PC-9 (cell line): ENCODE results near the gene LMAN1. TPM values are rescaled to one million over a fixed set of nuclear protein-coding genes. Genes with fewer than 3 reads are reported as not detected.

Experiments used
- BruUV-seq: library from RNA; stranded (reverse); fragments of 400-500 nt; replicated peaks from 2 replicates; lab custom pipeline; 2021; lab: Mats Ljungman, UMichigan
- CTCF ChIA-PET: fragments of 300-600 bp; sonication (Branson Sonifier 250); formaldehyde crosslinking; loops from one replicate; lab custom pipeline; 2022; ENCODE audit warnings: antibody characterized with exemption; lab: Charles Lee
- POLR2A ChIA-PET: fragments of 300-600 bp; sonication (Branson Sonifier 250); formaldehyde crosslinking; loops from one replicate; lab custom pipeline; 2022; ENCODE audit warnings: antibody characterized with exemption; ENCODE audit not compliant: unreplicated experiment; lab: Charles Lee
- DNase-seq, 2 experiments: peaks; one replicate each; pipeline versions ENCODE4 v3.0.0 to v3.0.0-alpha.2; 2015 to 2022; ENCODE audit warnings: mixed read lengths in 1 of 2
- H2AFZ ChIP-seq: fragments of 200-600 bp; sonication (generic); 2 replicates; pipeline ENCODE4 v1.8.1; 2017; ENCODE audit warnings: antibody characterized with exemption
- H3F3A ChIP-seq: fragments of 200-600 bp; sonication (generic); 2 replicates; pipeline ENCODE4 v1.8.1; 2017; ENCODE audit warnings: antibody characterized with exemption, mild to moderate bottlenecking, low read depth; ENCODE audit not compliant: insufficient read depth
- H3K27ac ChIP-seq: fragments of 200-600 bp; sonication (generic); 2 replicates; pipeline ENCODE4 v1.6.1; 2016; ENCODE audit warnings: mixed run types
- H3K27me3 ChIP-seq: fragments of 200-600 bp; sonication (generic); 2 replicates; pipeline ENCODE4 v1.6.1; 2016; ENCODE audit warnings: low read depth, mixed run types; ENCODE audit not compliant: insufficient read depth
- H3K36me3 ChIP-seq: fragments of 200-600 bp; sonication (generic); 2 replicates; pipeline ENCODE4 v1.6.1; 2016; ENCODE audit warnings: low read depth, mixed run types
- H3K4me1 ChIP-seq: fragments of 200-600 bp; sonication (generic); replicated peaks from 2 replicates; pipeline ENCODE4 v1.6.1; 2016; ENCODE audit warnings: mixed run types; ENCODE audit not compliant: insufficient read depth
- H3K4me2 ChIP-seq: fragments of 200-600 bp; sonication (generic); 2 replicates; pipeline ENCODE4 v1.6.1; 2017; ENCODE audit warnings: mixed run types
- H3K4me3 ChIP-seq: fragments of 200-600 bp; sonication (generic); 2 replicates; pipeline ENCODE4 v1.6.1; 2016; ENCODE audit warnings: mixed run types
- H3K79me2 ChIP-seq: fragments of 200-600 bp; sonication (generic); 2 replicates; pipeline ENCODE4 v1.6.1; 2017; ENCODE audit warnings: low read depth, mixed run types
- H3K9me2 ChIP-seq: fragments of 200-600 bp; sonication (generic); 2 replicates; pipeline ENCODE4 v1.8.1; 2017; ENCODE audit warnings: mild to moderate bottlenecking; ENCODE audit not compliant: insufficient read depth
- H3K9me3 ChIP-seq: fragments of 200-600 bp; sonication (generic); 2 replicates; pipeline ENCODE4 v1.8.1; 2016; ENCODE audit warnings: low read depth; ENCODE audit not compliant: insufficient read depth
- H4K20me1 ChIP-seq: fragments of 200-600 bp; sonication (generic); 2 replicates; pipeline ENCODE4 v1.8.1; 2017; ENCODE audit not compliant: insufficient read depth
- CTCF ChIP-seq: fragments of 200-600 bp; sonication (generic); conservative IDR thresholded peaks from 2 replicates; pipeline ENCODE4 v1.6.1; 2017; ENCODE audit warnings: mixed run types, antibody characterized with exemption, mild to moderate bottlenecking, moderate library complexity
- EZH2 ChIP-seq: fragments of 200-600 bp; sonication (generic); IDR thresholded peaks from 2 replicates; pipeline ENCODE4 v1.8.0; 2017; ENCODE audit warnings: antibody characterized with exemption, low read depth
- intact Hi-C: fragments of 100-400 bp; cut with micrococcal nuclease; formaldehyde crosslinking; loops from one replicate; pipeline ENCODE4 v1.10.0; 2022; ENCODE audit not compliant: unreplicated experiment
- total RNA-seq: library from RNA; stranded (reverse); gene quantifications from 2 replicates; pipeline ENCODE4 v1.2.3, GENCODE V29; 2021

Gene LMAN1
- total RNA-seq, 1 experiment from 2014 or later: 77.3 TPM

DNA sequence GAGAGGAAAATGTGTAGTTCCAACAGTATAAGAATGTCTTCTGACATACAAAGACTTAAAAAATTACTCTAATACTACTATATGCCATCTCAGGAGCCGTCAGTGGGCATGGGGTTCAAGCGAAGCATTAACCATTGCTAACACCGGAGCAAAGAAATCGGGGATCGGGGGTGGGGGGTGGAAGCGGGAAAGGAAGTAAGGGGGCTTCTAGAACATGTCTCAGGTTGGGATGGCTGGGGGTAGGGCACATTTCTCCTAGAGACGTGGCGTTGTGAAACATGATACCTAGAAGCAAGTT, 702 bp downstream of the LMAN1 start:
- DNase-seq: no peak

DNA sequence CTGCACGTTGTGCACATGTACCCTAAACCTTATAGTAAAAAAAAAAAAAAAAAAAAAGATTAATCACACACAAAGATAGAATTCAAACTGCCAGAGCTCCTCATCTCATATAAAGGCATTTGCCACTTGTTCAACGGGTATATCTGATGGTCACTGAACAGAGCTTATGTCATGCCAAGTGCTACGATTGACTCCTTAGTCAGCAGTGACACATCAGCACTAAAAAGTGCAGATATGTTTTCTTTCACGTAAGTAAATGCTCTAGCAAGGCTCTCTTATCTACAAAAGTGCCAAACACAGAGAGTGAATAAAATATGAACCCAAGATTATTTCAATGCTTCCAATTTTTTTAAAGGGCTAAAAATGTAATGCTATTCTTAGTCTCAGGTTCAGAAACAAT, 1.1 kb downstream of the LMAN1 start:
- Histone ChIP-seq H3K4me2 (peak overlapping the region; percentile 85), H3K4me1 (peaks cover 24% of the 10 kb centered on the region), H4K20me1 (peaks cover 38% of the 10 kb centered on the region), H3F3A (peaks cover 6% of the 10 kb centered on the region; the same call in 1 of the 2 replicates), H3K27me3 (no peaks in the 10 kb centered on the region), H3K36me3 (peaks cover 34% of the 10 kb centered on the region), H3K9me2 (no peaks in the 10 kb centered on the region), H2AFZ (peak overlapping the region; percentile 89; the same call in 1 of the 2 replicates), H3K4me3 (peak overlapping the region; percentile 95), H3K79me2 (peaks cover 45% of the 10 kb centered on the region), H3K9me3 (no peaks in the 10 kb centered on the region), H3K27ac (peak overlapping the region; percentile 91)
- TF ChIP-seq CTCF (no peak), EZH2 (no peak)
- intact Hi-C loops: loop anchor here (5.0 kb wide), 1 partner anchor 44 kb away; no protein-coding TSS in a partner anchor
- CTCF ChIA-PET: no interaction called here
- BruUV-seq: no TSS peak
- POLR2A ChIA-PET: interaction anchor here (0.5 kb wide), 1 partner anchor 350 kb away, joined by 3 read pairs; no protein-coding TSS in a partner anchor
- peak in 1 of 2 experiments; percentile 67 for DNase-seq

More for the DNA sequence above, 702 bp downstream of the LMAN1 start:
- Histone ChIP-seq H4K20me1 (peaks cover 33% of the 10 kb centered on the region), H3K79me2 (peaks cover 42% of the 10 kb centered on the region), H3K4me3 (peak overlapping the region; percentile 95), H2AFZ (peak overlapping the region; percentile 89), H3F3A (peaks cover 6% of the 10 kb centered on the region; the same call in 1 of the 2 replicates), H3K4me1 (peaks cover 24% of the 10 kb centered on the region), H3K9me3 (no peaks in the 10 kb centered on the region), H3K27ac (peak overlapping the region; percentile 91), H3K36me3 (peaks cover 30% of the 10 kb centered on the region), H3K9me2 (no peaks in the 10 kb centered on the region), H3K4me2 (peak overlapping the region; percentile 85), H3K27me3 (no peaks in the 10 kb centered on the region)
- POLR2A ChIA-PET: no interaction called here
- no TSS peak for BruUV-seq
- CTCF ChIA-PET: no interaction called here
- intact Hi-C loops: loop anchor here (5.0 kb wide), 1 partner anchor 44 kb away; no protein-coding TSS in a partner anchor
- no peak for TF ChIP-seq CTCF
- TF ChIP-seq EZH2: no peak

DNA sequence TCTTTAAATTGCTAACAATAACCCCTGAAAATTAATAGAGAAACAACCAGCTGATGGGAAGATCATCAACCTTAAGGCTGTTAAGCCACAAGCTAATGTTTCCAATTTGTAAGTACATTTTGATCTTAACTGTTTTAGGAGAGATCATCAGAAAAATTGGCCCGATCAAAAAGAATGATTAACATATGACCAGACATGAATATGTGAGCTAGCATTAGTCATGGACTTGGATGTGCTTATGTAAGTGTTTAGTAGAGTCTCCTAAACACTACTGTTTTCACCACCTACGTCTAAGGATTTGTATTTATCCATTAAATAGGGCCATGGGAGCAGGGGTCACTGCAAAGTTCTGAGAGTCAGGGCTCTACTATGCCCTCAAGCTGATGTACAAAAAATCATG, 4.3 kb downstream of the LMAN1 start:
- CTCF ChIA-PET: no interaction called here
- H3K36me3 ChIP-seq: peaks cover 63% of the 10 kb centered on the region

More for the DNA sequence above, 4.3 kb downstream of the LMAN1 start:
- no peak for DNase-seq
- Histone ChIP-seq H3K4me3 (no peak overlapping the region), H3K27me3 (no peaks in the 10 kb centered on the region), H3K9me2 (no peaks in the 10 kb centered on the region), H4K20me1 (peaks cover 44% of the 10 kb centered on the region), H3F3A (peaks cover 6% of the 10 kb centered on the region; the same call in 1 of the 2 replicates), H3K4me2 (no peak overlapping the region), H3K4me1 (peaks cover 17% of the 10 kb centered on the region), H3K27ac (no peak overlapping the region), H2AFZ (no peak overlapping the region), H3K79me2 (peaks cover 50% of the 10 kb centered on the region), H3K9me3 (no peaks in the 10 kb centered on the region)
- POLR2A ChIA-PET: no interaction called here
- no TSS peak for BruUV-seq
- intact Hi-C loops: loop anchor here (5.0 kb wide), 1 partner anchor 48 kb away; no protein-coding TSS in a partner anchor
- no peak for TF ChIP-seq EZH2
- TF ChIP-seq CTCF: no peak
